ENCODE results near the gene CYP2A7.
"Not testable (repeated sequence)": the region's sequence is repeated elsewhere in the genome, so short reads cannot be mapped to it uniquely, and the experiment has no call there.

DNA sequence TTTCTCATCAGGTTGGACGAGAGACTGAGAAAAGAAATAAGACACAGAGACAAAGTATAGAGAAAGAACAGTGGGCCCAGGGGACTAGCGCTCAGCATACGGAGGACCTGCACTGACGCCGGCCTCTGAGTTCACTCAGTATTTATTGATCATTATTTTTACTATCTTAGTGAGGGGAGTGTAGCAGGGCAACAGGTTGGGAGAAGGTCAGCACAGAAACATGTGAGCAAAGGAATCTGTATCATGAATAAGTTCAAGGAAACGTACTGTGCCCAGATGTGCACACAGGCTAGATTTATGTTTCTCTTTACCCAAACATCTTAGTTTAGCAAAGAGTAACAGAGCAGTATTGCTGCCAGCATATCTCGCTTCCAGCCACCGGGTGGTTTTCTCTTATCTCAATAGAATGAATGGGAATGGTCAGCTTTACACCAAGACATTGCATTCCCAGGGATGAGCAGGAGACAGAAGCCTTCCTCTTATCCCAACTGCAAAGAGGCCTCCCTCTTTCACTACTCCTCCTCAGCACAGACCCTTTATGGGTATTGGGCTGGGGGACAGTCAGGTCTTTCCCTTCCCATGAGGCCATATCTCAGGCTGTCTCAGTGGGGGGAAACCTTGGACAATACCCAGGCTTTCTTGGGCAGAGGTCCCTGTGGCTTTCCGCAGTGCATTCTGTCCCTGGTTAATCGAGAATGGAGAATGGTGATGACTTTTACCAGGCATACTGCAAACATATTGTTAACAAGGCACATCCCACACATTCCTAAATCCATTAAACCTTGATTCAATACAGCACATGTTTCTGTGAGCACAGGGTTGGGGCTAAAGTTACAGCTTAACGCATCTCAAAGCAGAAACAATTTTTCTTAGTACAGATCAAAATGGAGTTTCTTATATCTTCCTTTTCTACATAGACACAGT lies 40.5 kb upstream of the CYP2A7 start:
- TF ChIP-seq, protein P1, sequence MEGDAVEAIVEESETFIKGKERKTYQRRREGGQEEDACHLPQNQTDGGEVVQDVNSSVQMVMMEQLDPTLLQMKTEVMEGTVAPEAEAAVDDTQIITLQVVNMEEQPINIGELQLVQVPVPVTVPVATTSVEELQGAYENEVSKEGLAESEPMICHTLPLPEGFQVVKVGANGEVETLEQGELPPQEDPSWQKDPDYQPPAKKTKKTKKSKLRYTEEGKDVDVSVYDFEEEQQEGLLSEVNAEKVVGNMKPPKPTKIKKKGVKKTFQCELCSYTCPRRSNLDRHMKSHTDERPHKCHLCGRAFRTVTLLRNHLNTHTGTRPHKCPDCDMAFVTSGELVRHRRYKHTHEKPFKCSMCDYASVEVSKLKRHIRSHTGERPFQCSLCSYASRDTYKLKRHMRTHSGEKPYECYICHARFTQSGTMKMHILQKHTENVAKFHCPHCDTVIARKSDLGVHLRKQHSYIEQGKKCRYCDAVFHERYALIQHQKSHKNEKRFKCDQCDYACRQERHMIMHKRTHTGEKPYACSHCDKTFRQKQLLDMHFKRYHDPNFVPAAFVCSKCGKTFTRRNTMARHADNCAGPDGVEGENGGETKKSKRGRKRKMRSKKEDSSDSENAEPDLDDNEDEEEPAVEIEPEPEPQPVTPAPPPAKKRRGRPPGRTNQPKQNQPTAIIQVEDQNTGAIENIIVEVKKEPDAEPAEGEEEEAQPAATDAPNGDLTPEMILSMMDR (IDR thresholded peaks at IDR 0.05), result not testable (repeated sequence)
- TF ChIP-seq POLR2AphosphoS5 (IDR thresholded peaks at IDR 0.05; ENCODE audit: insufficient read depth in 1 of 2, low read depth in 1 of 2), result not testable (repeated sequence)

Data from vagina (tissue), 2 donors.